Neural crest cell (in vitro differentiated cells): ENCODE results near the gene SAMD8. TPM values are rescaled to one million over a fixed set of nuclear protein-coding genes. Genes with fewer than 3 reads are reported as not detected.
"Not testable (repeated sequence)": the region's sequence is repeated elsewhere in the genome, so short reads cannot be mapped to it uniquely, and the experiment has no call there.

Experiments used
- DNase-seq: peaks from one replicate; pipeline ENCODE4 v3.0.0; 2021; ENCODE audit warnings: low read depth, mixed read lengths, low spot score
- H3K27ac Mint-ChIP-seq: one replicate; pipeline ENCODE4 v1.8.0; 2021; ENCODE audit warnings: mild to moderate bottlenecking, mixed read lengths; ENCODE audit not compliant: unreplicated experiment
- H3K27me3 Mint-ChIP-seq: 2 replicates; pipeline ENCODE4 v1.8.0; 2021; ENCODE audit warnings: low read depth, mild to moderate bottlenecking, mixed read lengths
- H3K36me3 Mint-ChIP-seq: 2 replicates; pipeline ENCODE4 v1.8.0; 2021; ENCODE audit warnings: low read depth, mild to moderate bottlenecking, mixed read lengths
- H3K4me1 Mint-ChIP-seq: 2 replicates; pipeline ENCODE4 v1.8.0; 2021; ENCODE audit warnings: mixed read lengths
- H3K4me3 Mint-ChIP-seq: one replicate; pipeline ENCODE4 v1.8.0; 2021; ENCODE audit warnings: mild to moderate bottlenecking, mixed read lengths
- H3K9me3 Mint-ChIP-seq: 2 replicates; pipeline ENCODE4 v1.8.0; 2021; ENCODE audit warnings: mixed read lengths
- CTCF ChIP-seq: fragments of 200-600 bp; sonication (generic); conservative IDR thresholded peaks from 2 replicates; pipeline ENCODE4 v1.5.0; 2021; ENCODE audit warnings: antibody characterized with exemption, mild to moderate bottlenecking
- total RNA-seq: library from RNA; stranded (reverse); gene quantifications from 2 replicates; pipeline ENCODE4 v1.2.1, GENCODE V29; 2021

Gene SAMD8
- total RNA-seq, 1 donor from 2014 or later: 18.7 TPM

- H3K9me3 Mint-ChIP-seq: no peaks in the 10 kb centered on the region
- H3K4me1 Mint-ChIP-seq: peaks cover 22% of the 10 kb centered on the region
- no peak overlapping the region for H3K27ac Mint-ChIP-seq
- H3K4me3 Mint-ChIP-seq: no peak overlapping the region
- DNase-seq: no peak
- H3K36me3 Mint-ChIP-seq: no peaks in the 10 kb centered on the region
- no peaks in the 10 kb centered on the region for H3K27me3 Mint-ChIP-seq
- TF ChIP-seq CTCF: no peak
These were observed 3.7 kb downstream of the SAMD8 start for GRCh38 chr10:75115137-75115536.

- DNase-seq, H3K27me3 Mint-ChIP-seq, H3K36me3 Mint-ChIP-seq, H3K9me3 Mint-ChIP-seq, H3K27ac Mint-ChIP-seq, H3K4me3 Mint-ChIP-seq: not testable (repeated sequence)
- H3K4me1 Mint-ChIP-seq: peaks cover 12% of the 10 kb centered on the region
These were observed 5.7 kb downstream of the SAMD8 start for GRCh38 chr10:75116941-75117775.

GRCh38 chr10:75117995-75118394 is 6.5 kb downstream of the SAMD8 start:
- no peak for DNase-seq
- Mint-ChIP-seq H3K4me1 (peaks cover 8% of the 10 kb centered on the region), H3K4me3 (no peak overlapping the region), H3K9me3 (no peaks in the 10 kb centered on the region), H3K36me3 (no peaks in the 10 kb centered on the region), H3K27me3 (no peaks in the 10 kb centered on the region), H3K27ac (no peak overlapping the region)
- no peak for TF ChIP-seq CTCF

- H3K4me1 Mint-ChIP-seq, H3K27ac Mint-ChIP-seq, H3K9me3 Mint-ChIP-seq, H3K27me3 Mint-ChIP-seq, H3K36me3 Mint-ChIP-seq, DNase-seq, H3K4me3 Mint-ChIP-seq: not testable (repeated sequence)
These were observed 8.1 kb downstream of the SAMD8 start for GRCh38 chr10:75119444-75120066.

GRCh38 chr10:75121322-75121721 is 9.9 kb downstream of the SAMD8 start:
- Mint-ChIP-seq H3K4me3 (no peak overlapping the region), H3K27ac (no peak overlapping the region), H3K36me3 (no peaks in the 10 kb centered on the region), H3K27me3 (no peaks in the 10 kb centered on the region), H3K4me1 (no peaks in the 10 kb centered on the region), H3K9me3 (no peaks in the 10 kb centered on the region)
- TF ChIP-seq CTCF: no peak
- DNase-seq: no peak

GRCh38 chr10:75122505-75122904 is 11.0 kb downstream of the SAMD8 start:
- TF ChIP-seq CTCF: no peak
- H3K9me3 Mint-ChIP-seq: no peaks in the 10 kb centered on the region
- H3K4me1 Mint-ChIP-seq: no peaks in the 10 kb centered on the region
- no peaks in the 10 kb centered on the region for H3K27me3 Mint-ChIP-seq
- no peak overlapping the region for H3K4me3 Mint-ChIP-seq
- H3K36me3 Mint-ChIP-seq: no peaks in the 10 kb centered on the region
- DNase-seq: no peak
- no peak overlapping the region for H3K27ac Mint-ChIP-seq
